NCI-H1048 (cell line): Measurements from ENCODE around the gene PALM3.

Experiments
- DNase-seq: peaks from one replicate; lab custom pipeline; 2025; lab: John Stamatoyannopoulos, UW

Gene PALM3

DNA sequence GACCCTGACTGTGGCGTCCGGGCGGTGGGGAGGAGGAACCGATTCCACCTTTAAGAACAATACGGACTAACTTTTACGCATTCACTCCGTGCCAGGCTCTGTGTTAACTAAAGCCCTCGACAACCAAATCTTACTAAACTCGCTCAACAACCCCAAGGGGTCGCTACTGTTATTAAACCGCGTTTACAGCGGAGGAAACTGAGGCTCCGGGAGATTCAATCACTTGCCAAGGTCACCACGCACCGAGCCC, 27.5 kb upstream of the PALM3 start:
- no peak for DNase-seq

DNA sequence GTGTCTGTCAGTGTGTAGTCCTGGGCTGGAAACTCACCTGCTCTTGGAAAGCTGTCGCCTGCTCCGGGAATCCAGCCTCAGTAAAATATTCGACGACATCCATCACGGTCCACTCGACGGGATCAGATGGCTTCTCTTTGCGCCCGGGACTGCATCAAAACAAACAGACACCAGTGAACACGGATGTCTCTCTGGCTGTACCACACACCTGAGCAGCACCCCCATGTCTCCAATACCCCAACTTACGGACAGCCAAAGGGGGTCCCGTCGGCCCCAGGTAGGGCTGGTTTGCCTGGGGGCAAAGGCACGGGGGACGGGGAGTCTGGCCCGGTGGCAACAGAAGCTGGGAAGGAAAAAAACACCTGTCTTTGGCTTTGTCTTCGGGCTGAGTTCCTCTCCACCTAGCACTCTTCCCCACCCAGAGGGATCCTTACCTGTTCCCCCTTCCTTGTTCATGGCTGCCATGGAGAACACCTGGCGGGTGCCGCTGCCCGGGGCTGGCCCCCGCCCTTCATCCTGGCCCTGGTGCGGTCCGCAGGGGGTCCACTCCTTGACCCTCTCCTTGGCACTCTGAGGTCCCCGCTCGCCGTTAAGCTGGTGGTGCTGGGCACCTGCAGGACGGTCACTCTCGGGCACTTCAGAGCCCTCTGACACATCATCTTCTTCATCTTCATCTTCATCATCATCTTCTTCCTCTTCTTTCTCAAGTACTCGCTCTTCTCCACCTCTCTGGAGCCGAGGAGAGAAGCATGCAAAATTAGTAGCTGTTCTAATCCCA, 26.9 kb upstream of the PALM3 start:
- DNase-seq: no peak

DNA sequence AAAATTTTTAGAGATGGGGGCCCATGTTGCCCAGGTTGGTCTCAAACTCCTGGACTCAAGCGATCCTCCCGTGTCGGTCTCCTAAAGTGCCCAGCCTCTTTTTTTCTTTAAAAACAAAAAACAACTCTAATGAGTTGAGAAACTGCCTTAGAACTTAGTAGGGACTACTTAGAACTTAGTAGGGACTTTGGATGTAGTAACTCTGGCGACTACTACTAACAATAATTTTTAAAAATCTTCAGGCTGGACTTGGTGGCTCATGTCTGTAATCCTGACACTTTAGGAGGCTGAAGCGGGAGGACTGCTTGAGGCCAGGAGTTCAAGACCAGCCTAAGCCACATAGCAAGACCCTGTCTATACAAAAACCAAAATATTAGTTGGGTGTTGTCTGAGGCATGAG, 24.2 kb upstream of the PALM3 start:
- no peak for DNase-seq

DNA sequence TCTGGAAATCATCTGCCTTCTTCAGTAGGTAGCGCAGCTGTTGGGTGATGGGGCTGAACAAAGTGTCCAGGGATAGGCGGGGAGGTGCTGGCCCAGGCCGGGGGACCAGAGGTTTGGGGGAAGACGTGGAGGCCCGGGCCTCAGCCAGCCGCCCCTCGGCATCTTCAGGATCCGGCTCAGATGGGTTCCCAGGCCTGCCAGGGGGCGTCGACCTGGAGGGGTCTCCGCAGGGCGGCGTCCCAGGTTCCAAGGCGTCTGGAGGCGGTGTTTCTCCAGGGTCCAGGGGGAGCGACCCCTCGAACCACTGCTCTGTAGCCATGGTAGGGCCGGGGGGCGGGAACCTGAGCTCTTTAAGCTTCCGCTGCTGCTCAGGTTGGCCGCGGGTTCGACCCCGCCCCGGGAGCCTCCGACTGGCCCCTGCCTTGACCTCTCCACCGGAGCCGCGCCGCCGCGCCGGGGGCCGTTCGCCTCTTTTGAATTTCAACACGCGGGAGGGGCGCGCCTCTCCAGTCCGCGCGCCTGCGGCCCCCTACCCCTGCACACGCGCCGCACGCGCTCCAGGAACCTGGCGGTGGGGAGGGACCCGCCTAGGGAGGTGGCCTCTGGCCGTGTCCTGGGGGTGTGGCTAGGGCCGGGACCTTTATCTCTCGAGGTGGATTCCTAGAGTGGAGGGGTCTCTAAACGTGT, 23.6 kb upstream of the PALM3 start, which contains the start of gene C19orf67:
C19orf67 (minus strand) TSS at position 475 of the 687 bp plus-strand sequence; CDS start at position 319, 156 bp downstream.
- no peak for DNase-seq

DNA sequence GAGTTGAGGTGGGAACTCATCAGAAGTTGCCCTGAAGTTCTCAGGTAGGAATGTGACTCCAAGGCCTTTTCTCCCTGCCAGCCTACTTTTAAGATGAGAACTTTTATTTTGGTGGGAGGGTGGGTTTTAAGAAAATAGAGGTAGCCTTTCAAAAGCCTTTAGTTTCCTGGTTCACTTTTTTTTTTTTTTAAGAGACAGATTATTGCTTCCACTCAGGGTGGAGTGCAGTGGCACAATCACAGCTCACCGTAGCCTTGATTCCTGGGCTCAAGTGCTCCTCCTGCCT, 20.7 kb upstream of the PALM3 start:
- no peak for DNase-seq

DNA sequence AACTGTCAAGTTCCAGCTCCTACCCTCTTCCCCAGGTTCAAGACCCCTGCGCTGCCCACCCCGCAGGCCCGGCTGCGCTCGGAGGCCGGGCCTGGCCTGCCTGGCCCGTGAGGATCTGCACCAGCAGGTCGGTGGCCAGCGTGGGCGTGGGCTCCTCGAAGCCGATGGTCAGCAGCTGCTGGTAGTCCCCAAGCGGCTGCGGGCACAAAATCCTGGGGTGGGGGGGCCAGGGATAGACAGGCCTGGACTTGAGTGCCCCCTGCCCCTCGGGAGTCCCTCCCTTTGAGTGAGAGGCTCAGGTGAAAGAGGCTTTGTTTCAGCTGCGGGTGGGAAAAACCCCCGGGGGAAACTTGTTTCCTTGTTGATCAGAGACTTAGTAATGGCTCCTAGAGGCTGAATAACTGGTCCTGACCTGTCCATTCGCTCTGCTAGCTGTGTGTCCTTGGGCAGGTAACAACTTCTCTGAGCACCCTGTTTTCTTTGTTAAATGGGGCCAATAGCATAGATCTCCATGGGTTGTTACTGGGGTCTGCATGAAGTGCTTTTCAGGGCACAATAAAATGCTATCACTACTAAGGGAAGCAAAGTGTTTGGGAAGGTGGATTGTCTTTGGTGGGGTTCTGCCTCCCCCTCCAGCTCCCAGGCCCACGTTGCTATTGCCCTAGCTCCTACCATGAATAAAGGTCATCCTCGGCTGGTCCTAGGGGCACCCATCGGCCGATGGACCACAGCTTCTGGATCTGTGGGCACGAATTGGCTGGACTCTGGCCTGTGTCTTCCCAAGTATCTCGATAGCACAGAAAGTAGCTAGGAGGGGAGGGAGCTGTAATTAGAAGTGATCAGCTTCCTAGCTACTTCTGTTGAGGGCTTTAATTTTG, 20.2 kb upstream of the PALM3 start:
- DNase-seq: no peak

DNA sequence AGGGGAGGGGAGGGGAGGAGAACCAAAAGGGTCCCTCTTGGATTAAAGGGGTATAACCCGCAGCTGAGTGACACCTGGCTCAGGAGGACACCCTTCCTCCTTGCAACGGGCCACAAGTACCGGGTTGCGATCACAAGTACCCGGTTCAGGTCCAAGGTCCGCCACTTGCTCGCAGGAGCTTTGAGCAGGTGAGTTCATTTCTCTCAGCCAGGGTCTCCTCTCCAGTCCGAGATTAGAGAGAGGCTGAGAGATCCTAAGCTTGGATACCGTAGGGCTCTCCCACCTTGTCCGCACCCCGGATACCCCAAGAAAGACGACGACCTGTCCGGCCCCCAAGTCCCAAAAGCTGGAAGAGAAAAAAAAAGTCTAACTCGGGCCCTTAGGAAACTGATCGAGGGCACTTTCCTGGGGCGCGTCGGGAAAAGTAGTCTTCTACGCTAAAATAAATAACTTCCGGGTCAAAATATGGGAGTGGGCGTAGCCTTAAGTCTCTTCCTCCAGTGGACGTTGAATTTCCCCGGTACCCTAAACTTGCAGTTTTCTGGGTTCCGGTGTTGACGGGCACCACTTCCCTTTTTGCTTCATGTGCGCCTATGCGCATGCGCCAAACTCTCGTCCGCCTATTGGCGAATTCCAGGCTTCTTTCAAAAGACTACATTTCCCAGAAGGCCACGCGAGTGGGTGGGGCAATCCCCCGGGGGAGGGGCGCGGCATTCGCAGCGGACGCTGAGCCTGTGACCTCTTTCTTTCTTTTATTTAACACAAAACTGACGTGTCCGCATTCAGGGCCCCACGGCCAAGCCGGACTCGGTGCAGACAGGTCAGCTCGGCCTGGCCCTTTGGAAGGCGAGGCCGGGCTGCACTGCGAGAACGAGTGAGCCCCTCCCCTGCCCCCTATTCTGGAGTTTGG, 19.3 kb upstream of the PALM3 start:
- peak; percentile 99 for DNase-seq

DNA sequence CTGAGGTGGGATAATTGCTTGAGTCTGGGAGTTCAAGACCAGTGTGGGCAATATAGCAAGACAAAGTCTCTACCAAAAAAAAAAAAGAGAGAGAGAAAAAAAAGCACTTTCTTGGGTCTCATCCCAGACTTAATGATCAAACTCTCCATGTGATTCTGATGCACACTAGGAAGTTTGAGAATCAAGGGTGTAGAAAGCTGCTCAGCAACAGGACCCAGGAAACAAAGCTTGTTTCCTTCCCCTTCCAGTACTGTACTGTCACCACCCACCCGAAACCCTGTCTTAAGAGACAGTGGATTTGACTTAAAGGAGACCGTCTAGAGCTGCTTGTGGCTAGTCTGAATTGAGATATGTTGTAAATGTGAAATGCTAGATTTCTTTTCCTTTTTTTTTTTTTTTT, 16.5 kb upstream of the PALM3 start:
- DNase-seq: no peak

DNA sequence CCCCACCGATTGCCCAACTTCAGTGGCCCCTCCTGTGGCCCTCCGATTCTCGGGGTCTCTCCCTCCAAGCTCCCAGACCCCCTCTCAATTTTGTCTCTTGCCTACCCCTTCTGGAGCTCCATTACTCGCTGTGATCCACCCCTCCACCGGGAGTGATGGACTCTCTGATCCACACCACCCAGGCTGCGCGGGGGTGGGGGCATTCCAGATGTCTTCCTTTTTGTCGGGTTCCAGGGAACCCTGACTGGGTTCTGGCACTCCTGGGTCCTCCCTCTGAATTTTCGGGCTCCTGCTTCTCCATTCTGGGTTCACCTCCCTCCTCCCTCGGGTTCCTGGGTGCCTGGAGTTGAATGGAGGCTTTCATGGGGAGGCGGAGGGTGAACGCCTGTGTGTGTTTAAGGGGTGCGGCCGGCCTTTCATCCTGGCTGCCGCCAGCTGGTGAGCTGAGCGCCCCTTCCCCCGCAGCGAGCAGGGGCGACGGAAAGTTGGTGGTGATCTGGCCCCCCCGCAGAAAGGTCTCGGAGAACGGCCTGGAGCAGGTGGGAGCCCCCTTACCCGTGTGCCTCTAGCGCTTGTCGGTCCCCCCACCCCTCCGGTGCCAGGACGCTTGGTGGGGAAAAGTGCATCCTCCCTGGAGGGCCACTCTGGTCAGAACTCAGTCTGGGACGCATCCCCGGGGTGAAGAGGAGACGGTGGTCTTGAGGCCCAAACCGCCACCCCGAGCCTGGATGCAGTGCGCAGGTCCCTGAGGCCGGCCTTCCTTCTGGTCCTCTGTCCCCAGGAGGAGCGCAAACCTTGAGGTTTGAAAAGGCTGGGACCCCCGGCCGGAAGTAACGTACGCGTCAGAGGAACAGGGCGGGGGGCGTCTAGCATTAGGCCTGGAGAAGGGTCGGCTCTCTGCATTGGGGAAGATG, 12.3 kb upstream of the PALM3 start:
- no peak for DNase-seq

DNA sequence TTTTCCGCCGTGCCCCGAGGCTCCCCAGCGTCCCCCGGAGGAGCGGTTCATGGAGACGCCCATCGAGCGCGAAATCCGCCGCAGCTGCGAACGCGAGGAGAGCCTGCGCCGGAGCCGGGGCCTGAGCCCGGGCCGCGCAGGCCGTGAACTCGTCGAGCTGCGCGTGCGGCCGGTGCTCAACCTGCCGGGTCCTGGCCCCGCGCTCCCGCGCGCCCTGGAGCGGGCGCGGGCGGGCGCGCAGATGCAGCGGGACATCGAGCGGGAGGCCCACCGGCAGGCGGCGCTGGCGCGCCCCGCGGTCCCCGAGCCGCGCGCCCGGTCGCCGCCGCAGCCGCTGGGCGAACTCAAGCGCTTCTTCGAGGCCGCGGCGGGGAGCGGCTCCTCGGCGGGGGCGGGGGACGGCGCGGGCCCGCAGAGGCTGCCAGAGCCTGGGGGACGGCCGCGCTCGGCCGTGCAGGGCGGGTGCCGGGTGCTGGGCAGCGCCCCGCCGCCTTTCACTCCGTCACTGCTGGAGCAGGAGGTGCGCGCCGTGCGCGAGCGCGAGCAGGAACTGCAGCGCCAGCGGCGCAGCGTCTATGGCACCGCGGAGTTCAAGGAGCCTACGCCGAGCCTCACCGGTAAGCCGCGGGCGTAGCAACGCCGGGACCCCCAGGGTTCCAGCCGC, 11.5 kb upstream of the PALM3 start:
- peak; percentile 40 for DNase-seq

DNA sequence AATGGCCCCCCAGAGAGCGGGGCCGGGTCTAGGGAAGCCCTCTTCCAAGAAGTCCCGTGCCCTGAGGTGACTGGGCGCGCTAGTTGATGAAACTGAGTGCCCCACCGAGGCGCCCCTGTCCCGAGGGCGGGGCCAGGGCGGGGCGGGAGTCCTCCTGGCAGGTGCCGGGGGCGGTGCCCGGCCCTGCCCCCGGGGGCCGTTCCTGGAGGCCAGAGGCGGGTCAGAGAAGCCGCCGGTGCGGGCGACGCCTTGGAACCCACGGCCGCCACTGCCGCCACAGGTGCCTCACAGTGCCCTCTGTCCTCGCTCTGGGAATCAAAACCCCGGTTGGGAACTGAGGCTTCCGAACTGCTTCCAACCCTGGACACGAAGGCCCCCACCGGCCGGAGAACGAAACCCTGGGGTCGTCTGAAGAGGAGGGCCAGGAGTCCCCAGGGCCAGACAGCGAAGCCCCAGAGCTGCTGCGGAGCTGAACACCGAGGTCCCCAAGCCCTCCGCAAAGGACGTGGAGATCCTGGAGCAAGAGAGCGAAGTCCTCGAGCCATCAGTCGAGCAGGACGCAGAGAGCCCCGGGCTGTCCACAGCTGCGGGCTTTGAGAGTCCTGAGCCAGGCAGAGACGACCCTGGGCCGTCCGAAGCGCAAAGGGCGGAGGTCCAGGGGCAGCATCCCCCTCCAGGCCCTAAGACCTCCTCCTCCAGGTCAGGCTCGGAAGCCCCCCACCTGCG, 10.8 kb upstream of the PALM3 start, which contains the start of gene MISP3:
MISP3 (plus strand) TSS at position 252 of the 726 bp plus-strand sequence. CDS start 524 bp downstream, outside the sequence.
- no peak for DNase-seq

DNA sequence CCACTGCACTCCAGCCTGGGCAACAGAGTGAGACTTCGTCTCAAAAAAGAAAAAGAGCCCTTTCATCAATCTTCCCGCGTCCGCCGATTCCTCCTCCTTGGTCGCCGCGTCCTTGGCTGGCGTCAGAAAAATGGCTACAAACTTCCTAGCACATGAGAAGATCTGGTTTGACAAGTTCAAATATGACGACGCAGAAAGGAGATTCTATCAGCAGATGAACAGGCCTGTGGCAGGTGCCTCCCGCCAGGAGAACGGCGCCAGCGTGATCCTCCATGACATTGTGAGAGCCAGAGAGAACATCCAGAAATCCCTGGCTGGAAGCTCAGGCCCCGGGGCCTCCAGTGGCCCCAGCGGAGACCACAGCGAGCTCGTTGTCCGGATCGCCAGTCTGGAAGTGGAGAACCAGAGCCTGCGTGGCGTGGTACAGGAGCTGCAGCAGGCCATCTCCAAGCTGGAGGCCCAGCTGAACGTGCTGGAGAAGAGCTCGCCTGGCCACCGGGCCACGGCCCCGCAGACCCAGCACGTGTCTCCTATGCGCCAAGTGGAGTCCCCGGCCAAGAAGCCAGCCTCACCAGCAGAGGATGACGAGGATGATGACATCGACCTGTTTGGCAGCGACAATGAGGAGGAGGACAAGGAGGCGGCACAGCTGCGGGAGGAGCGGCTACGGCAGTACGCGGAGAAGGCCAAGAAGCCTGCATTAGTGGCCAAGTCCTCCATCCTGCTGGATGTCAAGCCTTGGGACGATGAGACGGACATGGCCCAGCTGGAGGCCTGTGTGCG, 8.6 kb upstream of the PALM3 start:
- no peak for DNase-seq

DNA sequence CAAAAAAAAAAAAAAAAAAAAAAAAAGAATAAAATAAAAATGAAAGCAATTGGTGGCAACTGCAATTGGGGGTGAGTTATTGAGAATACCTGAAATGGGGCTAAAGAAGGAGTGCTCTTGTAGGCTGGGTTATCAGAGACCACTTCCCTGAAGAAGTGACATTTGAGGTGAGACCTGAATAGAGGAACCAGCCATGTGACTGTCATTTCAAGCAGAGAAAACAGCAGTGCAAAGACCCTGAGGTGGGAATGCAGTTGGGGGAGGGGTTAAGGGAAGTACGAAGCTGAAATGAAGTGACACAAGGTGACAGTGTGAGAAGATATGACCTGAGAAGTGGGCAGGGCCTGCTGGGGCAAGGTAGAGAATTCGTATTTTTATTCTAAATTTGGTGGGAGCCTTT, 4.3 kb upstream of the PALM3 start:
- no peak for DNase-seq

DNA sequence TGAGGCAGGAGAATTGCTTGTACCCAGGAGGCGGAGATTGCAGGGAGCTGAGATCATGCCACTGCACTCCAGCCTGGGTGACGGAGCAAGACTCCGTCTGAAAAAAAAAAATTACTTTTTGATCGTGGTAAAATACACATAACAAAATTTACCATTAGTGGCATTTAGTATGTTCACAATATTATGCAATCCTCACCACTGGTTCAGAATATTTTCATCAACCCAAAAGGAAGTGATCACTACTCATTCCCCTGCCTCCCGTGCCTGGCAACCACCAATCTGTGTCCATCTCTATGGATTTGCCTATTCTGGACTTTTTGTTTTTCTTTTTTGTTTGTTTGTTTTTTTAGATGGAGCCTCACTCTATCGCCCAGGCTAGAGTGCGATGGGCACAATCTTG, 1.2 kb upstream of the PALM3 start:
- DNase-seq: no peak

DNA sequence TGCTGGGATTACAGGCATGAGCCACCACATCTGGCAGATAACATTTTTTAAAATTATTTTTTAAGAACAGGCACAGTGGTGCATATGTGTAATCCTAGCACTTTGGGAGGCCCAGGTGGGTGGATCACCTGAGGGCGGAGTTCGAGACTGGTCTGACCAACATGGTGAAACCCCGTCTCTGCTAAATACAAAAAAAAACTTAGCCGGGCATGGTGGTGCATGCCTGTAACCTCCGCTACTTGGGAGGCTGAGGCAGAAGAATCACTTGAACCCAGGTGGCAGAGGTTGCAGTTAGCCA, 631 bp upstream of the PALM3 start:
- DNase-seq: no peak

DNA sequence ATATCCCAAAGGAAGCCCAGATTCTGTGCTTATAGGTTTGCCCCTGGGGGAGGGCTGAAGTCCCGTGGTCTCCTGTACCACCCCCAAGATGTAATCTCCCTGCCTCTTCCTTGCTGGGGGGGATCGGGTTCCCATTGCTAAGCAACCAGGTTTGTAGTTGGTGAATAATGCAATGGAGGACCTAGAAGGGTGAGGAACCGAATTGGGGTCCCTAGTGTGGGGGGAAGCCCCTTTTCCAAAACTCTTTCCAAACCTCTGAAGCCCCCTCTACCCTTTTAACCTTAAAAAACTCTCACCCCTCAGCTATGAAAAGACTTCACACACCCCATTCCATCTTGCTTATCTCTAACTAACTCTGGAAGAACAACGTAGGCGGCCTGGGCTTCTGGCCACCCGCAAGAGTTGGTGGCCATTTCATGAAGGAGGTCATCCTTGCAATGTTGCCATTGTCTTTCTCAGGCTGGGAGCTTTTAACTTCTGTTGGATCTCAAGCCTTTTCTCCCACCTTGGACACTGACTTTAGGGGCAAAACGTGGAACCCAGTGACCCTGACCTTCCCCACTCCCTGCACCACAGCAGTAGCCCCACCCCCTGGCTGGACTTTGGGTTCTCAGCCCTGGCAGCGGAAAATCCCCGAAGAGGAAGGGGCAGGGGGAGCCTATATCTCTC, 661 bp downstream of the PALM3 start:
- no peak for DNase-seq

DNA sequence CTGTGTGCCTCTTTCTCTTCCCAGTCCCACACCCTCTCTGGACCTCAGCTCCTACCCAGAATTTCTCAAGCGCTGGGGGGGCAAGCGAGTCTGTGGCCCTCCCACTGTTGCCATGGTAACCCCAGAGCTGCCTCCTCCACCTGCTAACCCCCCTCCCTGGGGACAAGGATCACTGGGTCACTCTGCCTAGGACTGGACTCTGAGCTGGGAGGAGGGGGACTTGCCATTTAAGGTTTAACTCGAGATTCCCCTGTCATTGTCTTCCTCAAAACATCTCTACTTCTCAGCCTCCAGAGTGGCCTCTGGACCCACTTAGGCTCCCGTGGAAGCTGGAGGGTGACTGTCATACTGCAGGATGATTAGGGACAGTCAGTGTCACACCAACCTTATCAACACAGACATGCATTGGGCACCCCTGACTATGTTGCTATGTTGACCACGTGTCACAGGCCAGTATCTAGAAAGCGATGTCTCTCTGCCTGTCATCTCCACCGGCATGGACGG, 2.2 kb downstream of the PALM3 start:
- no peak for DNase-seq

DNA sequence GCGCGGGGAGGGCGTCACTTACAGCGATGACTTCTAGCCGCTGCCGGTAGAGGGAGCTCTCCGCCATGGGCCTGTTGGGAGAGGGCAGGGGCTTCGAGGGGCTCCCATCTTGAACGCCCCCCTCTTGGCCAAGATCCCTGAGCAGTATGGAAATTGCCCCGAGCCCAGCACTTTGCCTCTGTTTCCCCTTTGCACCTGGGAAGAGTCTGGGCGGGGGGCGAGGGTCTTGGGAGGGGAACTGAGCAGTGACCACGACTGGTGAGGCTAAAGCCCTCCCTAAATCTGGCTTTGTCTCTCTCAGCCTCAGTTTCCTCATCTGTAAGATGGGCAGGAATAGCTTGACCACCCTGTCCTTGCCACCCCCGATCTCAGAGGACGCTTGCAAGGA, 2.8 kb downstream of the PALM3 start:
- no peak for DNase-seq
